ENCODE results near the gene TTN. TPM values are rescaled to one million over a fixed set of nuclear protein-coding genes. Genes with fewer than 3 reads are reported as not detected.

The TTN gene
- total and polyA plus RNA-seq, 2 donors (not counting 1 experiment from before 2014, with no cell fraction given): 0.14 to 0.33 TPM

GRCh38 chr2:178806543-178806942, 680 bp downstream of the TTN start:
- no peaks in the 10 kb centered on the region for H4K20me1 ChIP-seq (ENCODE audit: control insufficient read depth, extremely low read depth, insufficient read depth, low read length)
- no peak for DNase-seq (ENCODE audit: low read depth in 2 of 2)
- H2AFZ ChIP-seq (ENCODE audit: low read length): no peak overlapping the region
- no peak overlapping the region for H3K4me3 ChIP-seq (replicated peaks in 1 of 4; ENCODE audit: control extremely low read depth in 1 of 4, insufficient read depth in 1 of 4, low read depth in 3 of 4, low read length in 4 of 4)
- no peaks in the 10 kb centered on the region for H3K9me3 ChIP-seq (ENCODE audit: control insufficient read depth, insufficient read depth, low read depth, low read length)
- H3K4me1 ChIP-seq (ENCODE audit: control insufficient read depth, extremely low read depth, insufficient read depth, low read length): no peaks in the 10 kb centered on the region
- no peak for TF ChIP-seq CTCF (conservative IDR thresholded peaks at IDR 0.05 in 1 of 2, IDR thresholded peaks at IDR 0.05 in 1 of 2; ENCODE audit: low read depth in 1 of 2, low read length in 2 of 2)
- TF ChIP-seq EZH2 (IDR thresholded peaks at IDR 0.05; ENCODE audit: low read length, missing control alignments): no peak
- no peak overlapping the region for H3K4me2 ChIP-seq (ENCODE audit: extremely low read depth, insufficient read depth, low read length)
- no peaks in the 10 kb centered on the region for H3K36me3 ChIP-seq (ENCODE audit: control insufficient read depth, insufficient read depth, low read length)
- H3K79me2 ChIP-seq (ENCODE audit: control insufficient read depth, insufficient read depth, low read length): no peaks in the 10 kb centered on the region
- H3K9ac ChIP-seq (ENCODE audit: insufficient read depth, low read length): no peak overlapping the region
- no peak overlapping the region for H3K27ac ChIP-seq (ENCODE audit: insufficient read depth, low read length)
- no peaks in the 10 kb centered on the region for H3K27me3 ChIP-seq (ENCODE audit: control insufficient read depth, insufficient read depth, low read length)

- Histone ChIP-seq H3K9ac (ENCODE audit: insufficient read depth, low read length) (no peak overlapping the region), H3K27ac (ENCODE audit: insufficient read depth, low read length) (no peak overlapping the region), H4K20me1 (ENCODE audit: control insufficient read depth, extremely low read depth, insufficient read depth, low read length) (no peaks in the 10 kb centered on the region), H3K27me3 (ENCODE audit: control insufficient read depth, insufficient read depth, low read length) (no peaks in the 10 kb centered on the region), H3K79me2 (ENCODE audit: control insufficient read depth, insufficient read depth, low read length) (no peaks in the 10 kb centered on the region), H3K36me3 (ENCODE audit: control insufficient read depth, insufficient read depth, low read length) (no peaks in the 10 kb centered on the region), H3K4me1 (ENCODE audit: control insufficient read depth, extremely low read depth, insufficient read depth, low read length) (no peaks in the 10 kb centered on the region), H3K4me2 (ENCODE audit: extremely low read depth, insufficient read depth, low read length) (peak overlapping the region; percentile 25), H3K4me3 (replicated peaks in 1 of 4; ENCODE audit: control extremely low read depth in 1 of 4, insufficient read depth in 1 of 4, low read depth in 3 of 4, low read length in 4 of 4) (no peak overlapping the region), H2AFZ (ENCODE audit: low read length) (no peak overlapping the region), H3K9me3 (ENCODE audit: control insufficient read depth, insufficient read depth, low read depth, low read length) (no peaks in the 10 kb centered on the region)
- TF ChIP-seq EZH2 (IDR thresholded peaks at IDR 0.05; ENCODE audit: low read length, missing control alignments) (no peak), CTCF (conservative IDR thresholded peaks at IDR 0.05 in 1 of 2, IDR thresholded peaks at IDR 0.05 in 1 of 2; ENCODE audit: low read depth in 1 of 2, low read length in 2 of 2) (no peak)
- DNase-seq (ENCODE audit: low read depth in 2 of 2): no peak
Observed at GRCh38 chr2:178805457-178805856, 1.8 kb downstream of the TTN start.

GRCh38 chr2:178804791-178805190, 2.4 kb downstream of the TTN start:
- H3K4me1 ChIP-seq (ENCODE audit: control insufficient read depth, extremely low read depth, insufficient read depth, low read length): no peaks in the 10 kb centered on the region
- no peak overlapping the region for H3K4me3 ChIP-seq (replicated peaks in 1 of 4; ENCODE audit: control extremely low read depth in 1 of 4, insufficient read depth in 1 of 4, low read depth in 3 of 4, low read length in 4 of 4)
- H4K20me1 ChIP-seq (ENCODE audit: control insufficient read depth, extremely low read depth, insufficient read depth, low read length): no peaks in the 10 kb centered on the region
- no peaks in the 10 kb centered on the region for H3K27me3 ChIP-seq (ENCODE audit: control insufficient read depth, insufficient read depth, low read length)
- H3K9me3 ChIP-seq (ENCODE audit: control insufficient read depth, insufficient read depth, low read depth, low read length): no peaks in the 10 kb centered on the region
- no peak for TF ChIP-seq EZH2 (IDR thresholded peaks at IDR 0.05; ENCODE audit: low read length, missing control alignments)
- peak; percentile 18 to 37 for TF ChIP-seq CTCF (conservative IDR thresholded peaks at IDR 0.05 in 1 of 2, IDR thresholded peaks at IDR 0.05 in 1 of 2; ENCODE audit: low read depth in 1 of 2, low read length in 2 of 2)
- H3K36me3 ChIP-seq (ENCODE audit: control insufficient read depth, insufficient read depth, low read length): no peaks in the 10 kb centered on the region
- peak; percentile 6 to 12 for DNase-seq (ENCODE audit: low read depth in 2 of 2)
- no peak overlapping the region for H3K9ac ChIP-seq (ENCODE audit: insufficient read depth, low read length)
- H3K4me2 ChIP-seq (ENCODE audit: extremely low read depth, insufficient read depth, low read length): no peak overlapping the region
- no peak overlapping the region for H2AFZ ChIP-seq (ENCODE audit: low read length)
- H3K79me2 ChIP-seq (ENCODE audit: control insufficient read depth, insufficient read depth, low read length): no peaks in the 10 kb centered on the region
- H3K27ac ChIP-seq (ENCODE audit: insufficient read depth, low read length): no peak overlapping the region

Measured in fibroblast of lung (primary cell).